ENCODE results near the gene F12. TPM values are rescaled to one million over a fixed set of nuclear protein-coding genes. Genes with fewer than 3 reads are reported as not detected.

The F12 gene
- total and polyA plus RNA-seq, 2 donors (not counting 3 experiments of a cell fraction or from before 2014, with no cell fraction given) = 1.00 to 1.4 TPM

GRCh38 chr5:177387405-177387804 lies 22.0 kb downstream of the F12 start:
- Histone ChIP-seq H3K27ac (ENCODE audit: insufficient read depth, low read depth, low read length) (no peak overlapping the region), H3K9me1 (replicated peaks; ENCODE audit: control insufficient read depth, extremely low read depth, insufficient read depth, low read length) (no peaks in the 10 kb centered on the region), H3K9me3 (replicated peaks; ENCODE audit: control insufficient read depth, insufficient read depth, low read length) (no peaks in the 10 kb centered on the region), H3K4me2 (ENCODE audit: insufficient read depth, low read length) (no peak overlapping the region), H3K4me1 (ENCODE audit: control insufficient read depth, extremely low read depth, insufficient read depth, low read length) (no peaks in the 10 kb centered on the region), H3K27me3 (ENCODE audit: control insufficient read depth in 2 of 2, insufficient read depth in 2 of 2, low read length in 2 of 2) (peaks cover 0 to 4% of the 10 kb centered on the region in 2 experiments), H2AFZ (ENCODE audit: low read depth, low read length) (no peak overlapping the region), H3K4me3 (replicated peaks in 1 of 3; ENCODE audit: insufficient read depth in 1 of 3, low read depth in 1 of 3, low read length in 3 of 3) (no peak overlapping the region), H3K9ac (replicated peaks; ENCODE audit: extremely low read depth, insufficient read depth, low read length) (no peak overlapping the region), H3K79me2 (ENCODE audit: control insufficient read depth, insufficient read depth, low read length) (no peaks in the 10 kb centered on the region), H3K36me3 (ENCODE audit: control insufficient read depth in 2 of 2, extremely low read depth in 1 of 2, insufficient read depth in 2 of 2, low read length in 2 of 2) (no peaks in the 10 kb centered on the region), H4K20me1 (replicated peaks; ENCODE audit: control insufficient read depth, extremely low read depth, insufficient read depth, low read length) (no peaks in the 10 kb centered on the region)
- dilution Hi-C loops (cut with MboI; ENCODE audit: extremely low pct_ligation_motif_present, low sequenced_read_pairs) = no loop called here
- BruUV-seq (replicated peaks) = no TSS peak
- DNase-seq (ENCODE audit: low read depth, low spot score) (no peak), FAIRE-seq (no peak)
- POLR2A ChIA-PET = no interaction called here
- intact Hi-C loops (cut with micrococcal nuclease) = no loop called here
- TF ChIP-seq POLR2AphosphoS5 (IDR thresholded peaks at IDR 0.05; ENCODE audit: insufficient read depth, low read depth, low read length) (no peak), FOS (IDR thresholded peaks at IDR 0.05; ENCODE audit: borderline replicate concordance, insufficient read depth, low read length) (no peak), MAX (IDR thresholded peaks at IDR 0.05; ENCODE audit: insufficient read depth, insufficient read length) (no peak), EZH2 (IDR thresholded peaks at IDR 0.05; ENCODE audit: borderline replicate concordance, low read depth, low read length, severe bottlenecking) (no peak), GATA2 (IDR thresholded peaks at IDR 0.05; ENCODE audit: insufficient read depth, insufficient read length, low read depth, low read length) (no peak)
- CTCF ChIA-PET = interaction anchor here (1.1 to 4.2 kb wide), 3 partner anchors 15 to 17 kb away, joined by 4 to 138 read pairs (median 7); partner anchors contain the start of gene PFN3

- CTCF ChIA-PET = interaction anchor here (1.1 to 1.5 kb wide), 3 partner anchors 14 to 18 kb away, joined by 3 to 7 read pairs (median 4); no protein-coding TSS in a partner anchor
- POLR2A ChIA-PET = no interaction called here
- intact Hi-C loops (cut with micrococcal nuclease) = no loop called here
These were observed 22.8 kb downstream of the F12 start for GRCh38 chr5:177386542-177386941.

More at GRCh38 chr5:177386542-177386941, 22.8 kb downstream of the F12 start:
- FAIRE-seq (no peak), DNase-seq (ENCODE audit: low read depth, low spot score) (no peak)
- H3K79me2 ChIP-seq (ENCODE audit: control insufficient read depth, insufficient read depth, low read length) = no peaks in the 10 kb centered on the region
- H2AFZ ChIP-seq (ENCODE audit: low read depth, low read length) = no peak overlapping the region
- BruUV-seq (replicated peaks) = no TSS peak
- no peaks in the 10 kb centered on the region for H3K9me3 ChIP-seq (replicated peaks; ENCODE audit: control insufficient read depth, insufficient read depth, low read length)
- peaks cover 0 to 4% of the 10 kb centered on the region in 2 experiments for H3K27me3 ChIP-seq (ENCODE audit: control insufficient read depth in 2 of 2, insufficient read depth in 2 of 2, low read length in 2 of 2)
- H3K4me3 ChIP-seq (replicated peaks in 1 of 3; ENCODE audit: insufficient read depth in 1 of 3, low read depth in 1 of 3, low read length in 3 of 3) = no peak overlapping the region
- H3K4me2 ChIP-seq (ENCODE audit: insufficient read depth, low read length) = no peak overlapping the region
- no peaks in the 10 kb centered on the region for H3K9me1 ChIP-seq (replicated peaks; ENCODE audit: control insufficient read depth, extremely low read depth, insufficient read depth, low read length)
- no peaks in the 10 kb centered on the region for H3K36me3 ChIP-seq (ENCODE audit: control insufficient read depth in 2 of 2, extremely low read depth in 1 of 2, insufficient read depth in 2 of 2, low read length in 2 of 2)
- no peak overlapping the region for H3K9ac ChIP-seq (replicated peaks; ENCODE audit: extremely low read depth, insufficient read depth, low read length)
- no peaks in the 10 kb centered on the region for H3K4me1 ChIP-seq (ENCODE audit: control insufficient read depth, extremely low read depth, insufficient read depth, low read length)
- H4K20me1 ChIP-seq (replicated peaks; ENCODE audit: control insufficient read depth, extremely low read depth, insufficient read depth, low read length) = no peaks in the 10 kb centered on the region
- H3K27ac ChIP-seq (ENCODE audit: insufficient read depth, low read depth, low read length) = no peak overlapping the region
- dilution Hi-C loops (cut with MboI; ENCODE audit: extremely low pct_ligation_motif_present, low sequenced_read_pairs) = no loop called here
- no peak for TF ChIP-seq POLR2A (IDR thresholded peaks at IDR 0.05; ENCODE audit: low read depth, low read length)
- TF ChIP-seq POLR2AphosphoS5 (IDR thresholded peaks at IDR 0.05; ENCODE audit: insufficient read depth, low read depth, low read length) = no peak
- no peak for TF ChIP-seq EZH2 (IDR thresholded peaks at IDR 0.05; ENCODE audit: borderline replicate concordance, low read depth, low read length, severe bottlenecking)
- no peak for TF ChIP-seq JUN (IDR thresholded peaks at IDR 0.05; ENCODE audit: borderline replicate concordance, insufficient read depth, insufficient read length, low read depth)
- TF ChIP-seq GATA2 (IDR thresholded peaks at IDR 0.05; ENCODE audit: insufficient read depth, insufficient read length, low read depth, low read length) = no peak
